Neural crest cell (in vitro differentiated cells): ENCODE measurements around the gene HS3ST4. TPM values are rescaled to one million over a fixed set of nuclear protein-coding genes. Genes with fewer than 3 reads are reported as not detected.

ENCODE experiments used
- DNase-seq: peaks from one replicate; pipeline ENCODE4 v3.0.0; 2021; ENCODE audit warnings: low read depth, mixed read lengths, low spot score
- H3K27ac Mint-ChIP-seq: one replicate; pipeline ENCODE4 v1.8.0; 2021; ENCODE audit warnings: mild to moderate bottlenecking, mixed read lengths; ENCODE audit not compliant: unreplicated experiment
- H3K27me3 Mint-ChIP-seq: 2 replicates; pipeline ENCODE4 v1.8.0; 2021; ENCODE audit warnings: low read depth, mild to moderate bottlenecking, mixed read lengths
- H3K36me3 Mint-ChIP-seq: 2 replicates; pipeline ENCODE4 v1.8.0; 2021; ENCODE audit warnings: low read depth, mild to moderate bottlenecking, mixed read lengths
- H3K4me1 Mint-ChIP-seq: 2 replicates; pipeline ENCODE4 v1.8.0; 2021; ENCODE audit warnings: mixed read lengths
- H3K4me3 Mint-ChIP-seq: one replicate; pipeline ENCODE4 v1.8.0; 2021; ENCODE audit warnings: mild to moderate bottlenecking, mixed read lengths
- H3K9me3 Mint-ChIP-seq: 2 replicates; pipeline ENCODE4 v1.8.0; 2021; ENCODE audit warnings: mixed read lengths
- total RNA-seq: library from RNA; stranded (reverse); gene quantifications from 2 replicates; pipeline ENCODE4 v1.2.1, GENCODE V29; 2021
- TF ChIP-seq, protein P1 (sequence below): fragments of 200-600 bp; sonication (generic); conservative IDR thresholded peaks from 2 replicates; pipeline ENCODE4 v1.5.0; 2021; ENCODE audit warnings: antibody characterized with exemption, mild to moderate bottlenecking

HS3ST4 gene
- total RNA-seq, 1 donor from 2014 or later, result 1.1 TPM

DNA sequence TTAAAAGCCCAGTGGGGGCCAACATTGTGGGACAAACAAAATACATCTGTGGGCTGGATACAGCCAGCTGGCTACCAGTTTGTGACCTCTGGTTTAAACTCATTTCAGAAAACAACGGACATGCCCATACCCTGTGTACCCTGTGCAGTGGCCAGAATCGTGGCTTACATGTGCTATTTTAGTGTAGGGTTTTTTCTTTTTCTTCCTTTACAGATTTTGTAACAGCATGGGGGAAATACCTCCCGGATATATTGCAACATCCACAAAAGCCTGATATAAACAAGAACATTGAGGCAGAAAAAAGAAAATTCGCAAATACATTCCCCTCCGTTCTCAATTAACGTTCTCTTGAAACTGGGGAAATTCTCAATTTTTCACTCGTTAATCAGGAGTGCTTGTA lies 7.3 kb downstream of the HS3ST4 start:
- TF ChIP-seq, protein P1, sequence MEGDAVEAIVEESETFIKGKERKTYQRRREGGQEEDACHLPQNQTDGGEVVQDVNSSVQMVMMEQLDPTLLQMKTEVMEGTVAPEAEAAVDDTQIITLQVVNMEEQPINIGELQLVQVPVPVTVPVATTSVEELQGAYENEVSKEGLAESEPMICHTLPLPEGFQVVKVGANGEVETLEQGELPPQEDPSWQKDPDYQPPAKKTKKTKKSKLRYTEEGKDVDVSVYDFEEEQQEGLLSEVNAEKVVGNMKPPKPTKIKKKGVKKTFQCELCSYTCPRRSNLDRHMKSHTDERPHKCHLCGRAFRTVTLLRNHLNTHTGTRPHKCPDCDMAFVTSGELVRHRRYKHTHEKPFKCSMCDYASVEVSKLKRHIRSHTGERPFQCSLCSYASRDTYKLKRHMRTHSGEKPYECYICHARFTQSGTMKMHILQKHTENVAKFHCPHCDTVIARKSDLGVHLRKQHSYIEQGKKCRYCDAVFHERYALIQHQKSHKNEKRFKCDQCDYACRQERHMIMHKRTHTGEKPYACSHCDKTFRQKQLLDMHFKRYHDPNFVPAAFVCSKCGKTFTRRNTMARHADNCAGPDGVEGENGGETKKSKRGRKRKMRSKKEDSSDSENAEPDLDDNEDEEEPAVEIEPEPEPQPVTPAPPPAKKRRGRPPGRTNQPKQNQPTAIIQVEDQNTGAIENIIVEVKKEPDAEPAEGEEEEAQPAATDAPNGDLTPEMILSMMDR, result no peak
- Mint-ChIP-seq H3K4me1 (peaks cover under 1% of the 10 kb centered on the region), H3K36me3 (no peaks in the 10 kb centered on the region), H3K4me3 (no peak overlapping the region), H3K27ac (no peak overlapping the region), H3K27me3 (peaks cover 65% of the 10 kb centered on the region), H3K9me3 (no peaks in the 10 kb centered on the region)
- no peak for DNase-seq

DNA sequence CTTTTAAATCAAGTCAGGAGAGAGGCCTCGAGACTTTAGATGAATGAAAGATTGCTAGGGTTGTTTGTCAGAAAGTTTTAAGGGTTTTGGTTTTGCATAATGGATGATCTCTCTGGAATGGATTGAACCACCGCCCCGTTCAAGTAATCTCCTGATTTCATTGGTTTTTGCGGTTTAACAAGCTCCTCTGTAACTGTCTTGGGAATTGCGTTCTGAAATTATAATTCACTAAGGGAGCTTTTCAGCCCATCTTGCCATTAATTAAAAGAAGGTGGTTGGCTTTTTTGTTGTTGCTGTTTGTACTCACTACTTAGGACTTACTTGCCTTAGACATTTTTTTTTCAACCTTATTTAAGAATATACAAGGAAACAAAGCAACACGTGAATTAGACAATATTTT lies 8.8 kb downstream of the HS3ST4 start:
- no peaks in the 10 kb centered on the region for H3K4me1 Mint-ChIP-seq
- peaks cover 51% of the 10 kb centered on the region for H3K27me3 Mint-ChIP-seq
- no peak overlapping the region for H3K4me3 Mint-ChIP-seq
- no peaks in the 10 kb centered on the region for H3K9me3 Mint-ChIP-seq
- H3K27ac Mint-ChIP-seq, result no peak overlapping the region
- H3K36me3 Mint-ChIP-seq, result no peaks in the 10 kb centered on the region
- TF ChIP-seq, protein P1, result no peak
- DNase-seq, result no peak

DNA sequence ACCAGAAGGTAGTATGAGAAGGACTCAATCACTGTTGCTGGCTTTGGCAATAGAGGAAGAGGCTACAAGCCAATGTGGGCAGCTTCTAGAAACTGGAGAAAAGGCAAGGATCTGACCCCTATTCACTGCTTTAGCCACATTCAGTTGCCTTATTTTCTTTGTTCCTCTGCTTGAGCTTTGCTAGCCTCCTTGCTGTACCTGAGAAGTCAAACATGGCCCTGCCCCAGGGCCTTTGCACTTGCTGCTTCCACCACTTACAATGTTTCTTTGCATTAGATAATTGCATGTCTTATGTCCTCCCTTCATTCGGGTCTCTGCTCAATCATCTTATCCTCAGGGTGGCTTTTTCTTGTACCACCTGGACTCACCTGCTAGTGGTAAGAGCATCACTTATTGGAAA lies 15.8 kb downstream of the HS3ST4 start:
- no peak overlapping the region for H3K27ac Mint-ChIP-seq
- H3K9me3 Mint-ChIP-seq, result peaks cover 3% of the 10 kb centered on the region
- TF ChIP-seq, protein P1, result no peak
- no peaks in the 10 kb centered on the region for H3K27me3 Mint-ChIP-seq
- no peak for DNase-seq
- no peak overlapping the region for H3K4me3 Mint-ChIP-seq
- peaks cover 12% of the 10 kb centered on the region for H3K4me1 Mint-ChIP-seq
- no peaks in the 10 kb centered on the region for H3K36me3 Mint-ChIP-seq

DNA sequence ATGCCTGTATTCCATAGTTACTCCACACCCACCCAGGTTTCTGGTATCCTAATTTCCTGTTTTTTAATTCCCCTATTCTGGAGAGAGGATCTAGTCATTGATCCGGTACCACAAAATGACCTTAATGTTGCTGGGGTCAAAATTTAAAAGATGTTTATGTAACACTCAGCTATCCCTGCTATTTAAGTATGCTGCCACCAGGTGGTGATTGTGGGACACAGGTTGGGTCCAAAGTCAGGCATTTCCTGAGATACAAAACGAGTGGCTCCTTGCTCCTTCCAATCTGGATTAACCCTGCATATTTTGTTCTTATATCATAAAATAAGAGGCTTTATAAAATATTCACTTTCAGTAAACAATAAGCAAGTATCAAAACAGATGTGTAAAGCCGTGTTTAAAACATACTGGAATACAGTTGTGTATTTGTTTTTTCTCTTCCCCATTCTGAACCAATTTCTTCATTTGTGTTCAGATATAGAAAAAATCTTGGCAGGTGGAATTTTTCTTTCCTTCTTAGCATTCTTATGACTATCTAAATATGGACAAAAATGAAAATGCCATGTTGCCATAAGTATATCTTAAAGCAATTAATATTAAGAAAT lies 16.3 kb downstream of the HS3ST4 start:
- DNase-seq, result no peak
- Mint-ChIP-seq H3K9me3 (peaks cover 3% of the 10 kb centered on the region), H3K27ac (no peak overlapping the region), H3K36me3 (no peaks in the 10 kb centered on the region), H3K4me1 (peaks cover 12% of the 10 kb centered on the region), H3K27me3 (no peaks in the 10 kb centered on the region), H3K4me3 (no peak overlapping the region)
- TF ChIP-seq, protein P1, result peak; percentile 69

DNA sequence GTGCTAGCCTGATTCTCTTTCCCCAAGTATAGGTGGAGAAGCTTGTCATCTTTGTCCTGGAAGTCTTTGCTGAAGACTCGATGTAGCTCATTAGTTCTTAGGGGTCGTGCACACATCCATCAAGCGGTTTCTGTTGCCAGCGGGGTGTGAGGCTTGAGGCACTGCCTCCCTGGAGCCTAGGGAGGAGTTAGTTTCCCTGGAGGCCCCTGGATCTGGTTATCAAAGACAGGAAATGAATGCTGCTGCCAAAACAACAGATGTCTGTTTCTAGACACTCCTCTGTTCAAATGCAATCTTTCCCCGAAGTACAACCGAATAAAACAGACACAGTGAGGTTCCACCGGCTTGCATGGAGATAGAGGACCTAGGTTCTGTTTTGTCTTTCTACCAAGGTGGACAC lies 17.5 kb downstream of the HS3ST4 start:
- Mint-ChIP-seq H3K27ac (peak overlapping the region; percentile 66), H3K4me1 (peaks cover 12% of the 10 kb centered on the region), H3K9me3 (peaks cover 3% of the 10 kb centered on the region), H3K27me3 (no peaks in the 10 kb centered on the region), H3K36me3 (no peaks in the 10 kb centered on the region), H3K4me3 (no peak overlapping the region)
- TF ChIP-seq, protein P1, result no peak
- DNase-seq, result no peak
